22Rv1 (cell line): ENCODE data around the gene SAPCD2.
A peak's percentile ranks its signal among the peaks of the same experiment; 100 is the strongest.

Source experiments
- H3K27ac ChIP-seq: fragments of 450-650 bp; 2 replicates; pipeline ENCODE4 v1.5.1; 2017
- CTCF ChIP-seq: fragments of 450-650 bp; IDR thresholded peaks from 2 replicates; pipeline ENCODE4 v1.5.1; 2017; ENCODE audit warnings: mild to moderate bottlenecking
- ZFX ChIP-seq: fragments of 450-650 bp; IDR thresholded peaks from 2 replicates; pipeline ENCODE4 v1.6.1; 2017; ENCODE audit warnings: antibody characterized with exemption, borderline replicate concordance

The SAPCD2 gene

GRCh38 chr9:137082925-137083290, 12.6 kb upstream of the SAPCD2 start:
- H3K27ac ChIP-seq, result peak overlapping the region; percentile 99
- no peak for TF ChIP-seq ZFX
- no peak for TF ChIP-seq CTCF

- no peak overlapping the region for H3K27ac ChIP-seq
- TF ChIP-seq CTCF, result no peak
- TF ChIP-seq ZFX, result no peak
Observed at GRCh38 chr9:137082222-137082924, 12.0 kb upstream of the SAPCD2 start.

GRCh38 chr9:137080260-137081122, 10.1 kb upstream of the SAPCD2 start:
- TF ChIP-seq ZFX (no peak), CTCF (no peak)
- H3K27ac ChIP-seq, result 0 out of 2 replicates have a peak overlapping the region, but pooled peaks have one; percentile 22

- no peak for TF ChIP-seq CTCF
- TF ChIP-seq ZFX, result no peak
Observed at GRCh38 chr9:137079401-137079787, 9.0 kb upstream of the SAPCD2 start.

GRCh38 chr9:137078701-137079400, 8.5 kb upstream of the SAPCD2 start:
- H3K27ac ChIP-seq, result peak overlapping the region; percentile 79
- no peak for TF ChIP-seq CTCF
- TF ChIP-seq ZFX, result no peak

More at GRCh38 chr9:137079401-137079787, 9.0 kb upstream of the SAPCD2 start:
- H3K27ac ChIP-seq, result 0 out of 2 replicates have a peak overlapping the region, but pooled peaks have one; percentile 22

GRCh38 chr9:137077758-137078693, 7.7 kb upstream of the SAPCD2 start:
- TF ChIP-seq ZFX, result no peak
- TF ChIP-seq CTCF, result no peak
- peak overlapping the region; percentile 79 for H3K27ac ChIP-seq
